Measurements from ENCODE around the gene BAAT.

Gene BAAT

DNA sequence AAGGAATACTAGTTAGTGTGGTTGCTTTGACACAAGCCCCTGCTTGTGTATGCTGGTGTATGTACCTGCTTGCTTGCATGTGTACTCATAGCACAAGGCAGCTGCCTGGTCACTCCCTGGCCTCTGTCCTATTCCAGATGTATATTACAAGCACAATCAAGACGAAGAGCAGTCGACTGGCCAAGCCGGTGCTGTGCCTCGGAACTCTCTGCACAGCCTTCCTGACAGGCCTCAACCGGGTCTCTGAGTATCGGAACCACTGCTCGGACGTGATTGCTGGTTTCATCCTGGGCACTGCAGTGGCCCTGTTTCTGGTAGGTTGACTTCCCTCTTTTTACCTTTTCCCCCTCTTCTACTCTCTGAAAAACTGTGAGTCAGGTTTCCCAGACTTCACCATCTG, 72.1 kb downstream of the BAAT start:
- no peak for DNase-seq (ENCODE audit: low read depth)

DNA sequence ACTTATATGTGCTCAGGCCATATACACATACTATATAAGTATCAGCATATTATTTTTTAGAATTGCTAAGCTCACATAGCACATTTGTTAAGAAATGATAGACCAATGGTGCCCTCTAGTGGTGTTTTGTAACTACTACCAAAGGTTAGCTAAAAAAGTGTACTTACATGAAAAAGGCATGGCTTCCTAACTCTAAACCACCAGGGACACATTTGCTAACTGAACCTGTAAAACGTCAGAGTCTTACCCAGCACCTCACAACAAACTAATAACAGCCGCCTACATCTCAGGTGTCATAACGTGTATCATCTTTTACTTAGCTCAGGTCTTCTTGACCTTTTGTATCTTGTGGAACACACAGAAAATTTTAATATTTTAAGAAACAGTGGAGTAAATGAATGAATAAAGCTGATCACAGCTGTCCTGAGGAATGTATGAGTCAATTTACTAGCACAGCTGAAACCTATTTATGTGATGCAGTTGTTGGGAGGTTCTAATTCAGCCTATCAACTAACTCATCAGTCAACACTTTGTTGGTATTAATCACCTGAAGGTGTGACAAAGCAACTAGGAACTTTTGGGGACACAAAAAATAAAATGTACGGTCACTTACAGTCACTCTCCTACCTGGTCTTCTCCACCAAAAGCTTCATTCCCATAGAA, 72.9 kb downstream of the BAAT start:
- peak; percentile 78 for DNase-seq (ENCODE audit: low read depth)

DNA sequence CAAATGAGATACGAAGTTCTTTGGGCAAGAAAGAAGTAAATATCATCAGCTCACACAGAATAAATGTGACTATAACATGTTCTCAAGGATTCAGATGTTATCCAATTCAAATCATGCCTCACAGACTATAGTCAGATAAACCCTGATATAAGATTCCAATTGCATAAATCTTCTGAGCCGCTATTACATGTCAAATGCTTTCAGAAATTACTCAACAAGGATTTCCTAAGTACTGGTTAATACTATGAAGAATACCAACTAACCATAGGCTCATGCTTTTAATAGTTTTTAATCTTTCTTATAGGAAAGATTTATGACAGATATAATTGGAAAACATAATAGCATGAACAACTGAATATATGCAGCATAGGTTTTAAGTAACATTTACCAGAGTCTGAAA, 73.6 kb downstream of the BAAT start:
- DNase-seq (ENCODE audit: low read depth) = no peak

Measured in fibroblast of the conjunctiva (primary cell).